CD4-positive, alpha-beta T cell (primary cell): ENCODE results near the gene HIGD1A. TPM values are rescaled to one million over a fixed set of nuclear protein-coding genes. Genes with fewer than 3 reads are reported as not detected.
"Not testable (repeated sequence)": the region's sequence is repeated elsewhere in the genome, so short reads cannot be mapped to it uniquely, and the experiment has no call there.

ENCODE experiments used
- ATAC-seq: fragments of 200-7000 bp; cut with Tn5 transposase; one replicate; pipeline ENCODE4 v1.10.0; 2022; ENCODE audit warnings: mild to moderate bottlenecking; ENCODE audit not compliant: poor library complexity
- CTCF ChIA-PET: fragments of 350-600 bp; sonication (Branson Sonifier 250); formaldehyde crosslinking; loops from one replicate; lab custom pipeline; 2021; ENCODE audit warnings: antibody characterized with exemption, inconsistent platforms; lab: Charles Lee
- POLR2A ChIA-PET: fragments of 350-600 bp; sonication (Branson Sonifier 250); formaldehyde crosslinking; loops from one replicate; lab custom pipeline; 2021; ENCODE audit warnings: antibody characterized with exemption, inconsistent platforms; lab: Charles Lee
- DNase-seq, 14 experiments: peaks; one replicate each; pipeline ENCODE4 v3.0.0-alpha.2; 2013 to 2020; ENCODE audit warnings: mixed read lengths in 2 of 14
- H3K27ac ChIP-seq, 2 donors: one replicate each; pipeline versions ENCODE4 v1.5.1 to v1.7.0; 2013; ENCODE audit warnings: low read length in 2 of 2, low read depth in 1 of 2, mild to moderate bottlenecking in 1 of 2
- H3K27me3 ChIP-seq, 2 experiments: 1 replicate in 1 of 2; 2 replicates in 1 of 2; pipeline versions ENCODE4 v1.6.1 to v1.7.0; 2013; ENCODE audit warnings: low read length in 2 of 2, control low read depth in 1 of 2, mild to moderate bottlenecking in 1 of 2, moderate library complexity in 1 of 2; ENCODE audit not compliant: insufficient read depth in 2 of 2, control insufficient read depth in 1 of 2
- H3K36me3 ChIP-seq: one replicate; pipeline ENCODE4 v1.6.1; 2013; ENCODE audit warnings: low read length, control low read depth; ENCODE audit not compliant: insufficient read depth
- H3K4me1 ChIP-seq: one replicate; pipeline ENCODE4 v1.6.1; 2013; ENCODE audit warnings: low read length, control low read depth; ENCODE audit not compliant: insufficient read depth
- H3K4me3 ChIP-seq: one replicate; pipeline ENCODE4 v1.5.1; 2013; ENCODE audit warnings: mild to moderate bottlenecking, low read length, moderate library complexity
- H3K9me3 ChIP-seq, 2 experiments: 1 replicate in 1 of 2; 2 replicates in 1 of 2; pipeline versions ENCODE4 v1.6.1 to v1.7.0; 2013; ENCODE audit warnings: low read length in 2 of 2, mild to moderate bottlenecking in 2 of 2, control low read depth in 1 of 2, moderate library complexity in 1 of 2; ENCODE audit not compliant: control insufficient read depth in 1 of 2, insufficient read depth in 1 of 2
- H3K27ac Mint-ChIP-seq: one replicate; pipeline ENCODE4 v1.8.0; 2020; ENCODE audit warnings: mixed read lengths
- H3K27me3 Mint-ChIP-seq: one replicate; pipeline ENCODE4 v1.8.0; 2021; ENCODE audit warnings: mixed read lengths
- H3K36me3 Mint-ChIP-seq: one replicate; pipeline ENCODE4 v1.8.0; 2021; ENCODE audit warnings: low read depth, mixed read lengths
- H3K4me1 Mint-ChIP-seq: one replicate; pipeline ENCODE4 v1.8.0; 2021; ENCODE audit warnings: low read depth, mixed read lengths
- H3K4me3 Mint-ChIP-seq: one replicate; pipeline ENCODE4 v1.8.0; 2020; ENCODE audit warnings: mild to moderate bottlenecking, mixed read lengths
- H3K9me3 Mint-ChIP-seq: one replicate; pipeline ENCODE4 v1.8.0; 2020; ENCODE audit warnings: mixed read lengths
- intact Hi-C, 2 experiments: fragments of 100-400 bp; cut with DNase I in 1 of 2; cut with micrococcal nuclease in 1 of 2; formaldehyde crosslinking; loops; one replicate each; pipeline versions ENCODE4 v1.15.1 to v1.9.0; 2023 to 2025; cut with DNase I, micrococcal nuclease
- total RNA-seq, 174 experiments: library from RNA in 2 of 174; stranded (reverse) in 2 of 174; gene quantifications; one replicate each; pipeline ENCODE4 v1.2.3 and lab custom pipeline; 2021 to 2026
- TF ChIP-seq, protein P1 (sequence below): fragments of 200-600 bp; IDR thresholded peaks from one replicate; pipeline ENCODE4 v1.8.0; 2022; ENCODE audit warnings: antibody characterized with exemption, mild to moderate bottlenecking

Gene HIGD1A
- total RNA-seq, 2 experiments from 2014 or later: 9.3 to 11.3 TPM

DNA sequence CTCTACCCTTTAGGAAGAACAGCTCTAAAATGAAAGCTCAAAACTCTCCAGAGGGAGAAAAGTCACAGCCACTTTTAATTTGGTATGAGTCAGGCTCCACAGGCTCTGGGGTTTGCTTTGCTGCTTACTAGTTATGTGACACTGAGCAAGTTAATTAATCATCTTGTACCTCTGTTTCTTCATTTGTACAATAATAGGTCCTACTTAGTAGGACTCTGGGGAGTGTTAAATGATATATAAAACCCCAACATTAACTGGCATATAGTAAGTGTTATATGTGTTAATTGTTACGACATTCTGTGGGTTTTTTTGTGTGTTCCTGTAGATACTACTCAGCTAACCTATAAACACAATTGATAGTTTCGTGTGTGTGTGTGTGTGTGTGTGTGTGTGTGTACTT lies 11.5 kb upstream of the HIGD1A start:
- no peaks in the 10 kb centered on the region for H3K4me1 Mint-ChIP-seq
- H3K36me3 Mint-ChIP-seq: no peaks in the 10 kb centered on the region
- ATAC-seq (no peak), DNase-seq (no peak)
- Histone ChIP-seq H3K4me1 (no peaks in the 10 kb centered on the region), H3K36me3 (no peaks in the 10 kb centered on the region), H3K9me3 (no peaks in the 10 kb centered on the region), H3K27ac (no peak overlapping the region), H3K4me3 (no peak overlapping the region), H3K27me3 (no peaks in the 10 kb centered on the region)
- ChIA-PET CTCF (interaction anchor here (1.1 to 1.6 kb wide), 3 partner anchors 11 to 66 kb away, joined by 3 to 4 read pairs (median 4); partner anchors contain the start of gene HIGD1A), POLR2A (no interaction called here)
- no peaks in the 10 kb centered on the region for H3K9me3 Mint-ChIP-seq
- H3K4me3 Mint-ChIP-seq: no peak overlapping the region
- TF ChIP-seq, protein P1, sequence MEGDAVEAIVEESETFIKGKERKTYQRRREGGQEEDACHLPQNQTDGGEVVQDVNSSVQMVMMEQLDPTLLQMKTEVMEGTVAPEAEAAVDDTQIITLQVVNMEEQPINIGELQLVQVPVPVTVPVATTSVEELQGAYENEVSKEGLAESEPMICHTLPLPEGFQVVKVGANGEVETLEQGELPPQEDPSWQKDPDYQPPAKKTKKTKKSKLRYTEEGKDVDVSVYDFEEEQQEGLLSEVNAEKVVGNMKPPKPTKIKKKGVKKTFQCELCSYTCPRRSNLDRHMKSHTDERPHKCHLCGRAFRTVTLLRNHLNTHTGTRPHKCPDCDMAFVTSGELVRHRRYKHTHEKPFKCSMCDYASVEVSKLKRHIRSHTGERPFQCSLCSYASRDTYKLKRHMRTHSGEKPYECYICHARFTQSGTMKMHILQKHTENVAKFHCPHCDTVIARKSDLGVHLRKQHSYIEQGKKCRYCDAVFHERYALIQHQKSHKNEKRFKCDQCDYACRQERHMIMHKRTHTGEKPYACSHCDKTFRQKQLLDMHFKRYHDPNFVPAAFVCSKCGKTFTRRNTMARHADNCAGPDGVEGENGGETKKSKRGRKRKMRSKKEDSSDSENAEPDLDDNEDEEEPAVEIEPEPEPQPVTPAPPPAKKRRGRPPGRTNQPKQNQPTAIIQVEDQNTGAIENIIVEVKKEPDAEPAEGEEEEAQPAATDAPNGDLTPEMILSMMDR: no peak
- no peak overlapping the region for H3K27ac Mint-ChIP-seq
- no peaks in the 10 kb centered on the region for H3K27me3 Mint-ChIP-seq
- intact Hi-C loops: no loop called here

DNA sequence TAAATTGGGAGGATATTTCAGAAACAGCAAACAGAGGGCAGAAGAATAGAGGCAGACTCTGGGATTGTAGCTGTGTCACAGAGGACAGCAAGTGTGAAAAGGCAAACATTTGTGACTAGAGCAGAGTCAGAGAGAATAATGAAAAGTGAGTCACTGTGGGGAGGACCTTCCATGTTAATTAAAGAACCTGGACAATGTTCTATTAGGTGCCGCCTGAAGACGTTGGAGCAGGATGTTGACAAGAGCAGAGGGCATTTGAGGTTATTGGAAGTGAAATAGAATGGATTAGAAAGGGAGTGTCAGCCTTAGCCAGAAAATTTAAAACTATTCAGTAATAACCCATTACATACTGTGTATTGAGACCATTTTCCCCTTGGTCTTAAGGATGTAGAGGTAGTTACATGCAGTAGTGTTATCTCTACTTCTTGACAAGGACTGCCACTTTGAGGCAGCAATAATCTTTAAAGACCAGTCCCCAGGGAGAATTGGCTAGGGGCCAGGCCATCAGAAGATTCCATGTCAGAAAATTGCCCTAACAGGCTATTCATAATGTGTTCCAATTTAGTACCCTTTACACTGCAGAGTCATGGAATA lies 10.7 kb upstream of the HIGD1A start:
- Histone ChIP-seq H3K9me3 (no peaks in the 10 kb centered on the region), H3K4me3 (no peak overlapping the region), H3K27me3 (no peaks in the 10 kb centered on the region), H3K4me1 (no peaks in the 10 kb centered on the region), H3K36me3 (no peaks in the 10 kb centered on the region), H3K27ac (no peak overlapping the region)
- ATAC-seq (no peak), DNase-seq (no peak)
- intact Hi-C loops: no loop called here
- no peaks in the 10 kb centered on the region for H3K9me3 Mint-ChIP-seq
- TF ChIP-seq, protein P1: no peak
- no peak overlapping the region for H3K4me3 Mint-ChIP-seq
- POLR2A ChIA-PET: no interaction called here
- no peak overlapping the region for H3K27ac Mint-ChIP-seq
- no peaks in the 10 kb centered on the region for H3K36me3 Mint-ChIP-seq
- no peaks in the 10 kb centered on the region for H3K4me1 Mint-ChIP-seq
- CTCF ChIA-PET: interaction anchor here (1.1 to 1.6 kb wide), 3 partner anchors 10 to 66 kb away, joined by 3 to 4 read pairs (median 4); partner anchors contain the start of gene HIGD1A
- H3K27me3 Mint-ChIP-seq: no peaks in the 10 kb centered on the region

DNA sequence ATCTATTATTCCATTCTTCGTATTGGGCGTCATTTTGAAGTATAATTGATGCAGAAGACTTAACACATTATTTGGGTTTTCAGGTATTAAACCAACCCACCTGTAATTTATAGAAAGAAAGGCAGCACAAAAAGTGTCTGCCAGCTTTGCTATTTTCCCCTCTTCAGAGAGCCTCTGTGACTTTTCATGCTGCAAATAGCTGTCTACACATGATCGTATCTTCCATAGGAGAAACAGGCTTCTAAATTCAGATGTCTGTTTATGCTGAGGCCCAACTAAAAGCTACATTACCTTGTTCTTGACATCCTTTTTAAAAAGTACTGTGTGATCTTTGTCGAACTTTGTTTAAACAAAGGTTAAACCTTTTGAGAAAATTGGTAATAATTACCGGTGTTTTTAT lies 10.0 kb upstream of the HIGD1A start:
- Histone ChIP-seq H3K4me3 (no peak overlapping the region), H3K4me1 (no peaks in the 10 kb centered on the region), H3K27me3 (no peaks in the 10 kb centered on the region), H3K27ac (no peak overlapping the region), H3K36me3 (no peaks in the 10 kb centered on the region), H3K9me3 (no peaks in the 10 kb centered on the region)
- no peak overlapping the region for H3K4me3 Mint-ChIP-seq
- no peaks in the 10 kb centered on the region for H3K36me3 Mint-ChIP-seq
- POLR2A ChIA-PET: no interaction called here
- no peaks in the 10 kb centered on the region for H3K4me1 Mint-ChIP-seq
- no peaks in the 10 kb centered on the region for H3K9me3 Mint-ChIP-seq
- DNase-seq (no peak), ATAC-seq (no peak)
- intact Hi-C loops: no loop called here
- H3K27ac Mint-ChIP-seq: no peak overlapping the region
- TF ChIP-seq, protein P1: no peak
- no peaks in the 10 kb centered on the region for H3K27me3 Mint-ChIP-seq
- CTCF ChIA-PET: no interaction called here

DNA sequence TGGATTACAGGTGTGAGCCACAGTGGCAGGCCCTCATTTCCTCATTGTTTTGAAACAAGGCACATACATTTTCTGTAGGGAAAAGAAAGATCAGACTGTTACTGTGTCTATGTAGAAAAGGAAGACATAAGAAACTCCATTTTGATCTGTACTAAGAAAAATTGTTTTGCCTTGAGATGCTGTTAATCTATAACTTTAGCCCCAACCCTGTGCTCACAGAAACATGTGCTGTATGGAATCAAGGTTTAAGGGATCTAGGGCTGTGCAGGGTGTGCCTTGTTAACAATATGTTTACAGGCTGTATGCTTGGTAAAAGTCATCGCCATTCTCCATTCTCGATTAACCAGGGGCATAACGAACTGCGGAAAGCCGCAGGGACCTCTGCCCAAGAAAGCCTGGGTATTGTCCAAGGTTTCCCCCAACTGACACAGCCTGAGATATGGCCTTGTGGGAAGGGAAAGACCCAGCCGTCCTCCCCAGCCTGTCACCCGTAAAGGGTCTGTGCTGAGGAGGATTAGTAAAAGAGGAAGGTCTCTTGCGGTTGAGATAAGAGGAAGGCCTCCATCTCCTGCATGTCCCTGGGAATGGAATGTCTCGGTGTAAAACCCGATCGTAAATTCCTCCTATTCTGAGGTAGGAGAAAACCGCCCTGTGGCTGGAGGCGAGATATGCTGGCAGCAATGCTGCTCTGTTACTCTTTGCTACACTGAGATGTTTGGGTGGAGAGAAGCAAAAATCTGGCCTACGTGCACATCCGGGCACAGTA lies 7.0 kb upstream of the HIGD1A start:
- DNase-seq, H3K9me3 ChIP-seq, H3K4me3 ChIP-seq, H3K9me3 Mint-ChIP-seq, H3K27me3 Mint-ChIP-seq, H3K4me3 Mint-ChIP-seq, CTCF ChIA-PET, H3K27me3 ChIP-seq, H3K4me1 ChIP-seq, H3K27ac ChIP-seq, ATAC-seq, H3K36me3 Mint-ChIP-seq, H3K4me1 Mint-ChIP-seq, H3K27ac Mint-ChIP-seq, POLR2A ChIA-PET, intact Hi-C loops, H3K36me3 ChIP-seq: not testable (repeated sequence)

DNA sequence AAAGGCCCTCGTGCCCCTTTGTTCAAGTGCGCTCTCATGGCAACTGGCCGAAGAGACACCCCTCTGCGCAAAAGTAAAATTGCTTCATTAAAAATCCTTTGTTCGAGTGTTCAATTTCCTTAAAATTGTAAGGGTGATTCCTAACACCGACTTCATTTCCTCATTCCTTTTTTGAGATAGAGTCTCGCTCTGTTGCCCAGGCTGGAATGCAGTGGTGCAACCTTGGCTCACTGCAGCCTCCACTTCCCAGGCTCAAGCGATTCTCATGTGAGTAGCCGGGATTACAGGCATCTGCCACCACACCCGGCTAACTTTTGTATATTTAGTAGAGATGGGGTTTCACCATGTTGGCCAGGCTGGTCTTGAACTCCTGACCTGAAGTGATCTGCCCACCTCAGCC lies 6.4 kb upstream of the HIGD1A start:
- ATAC-seq, intact Hi-C loops, H3K27ac ChIP-seq, POLR2A ChIA-PET, CTCF ChIA-PET, DNase-seq, H3K27me3 ChIP-seq, H3K4me1 ChIP-seq, H3K36me3 ChIP-seq, H3K27ac Mint-ChIP-seq, H3K4me3 ChIP-seq, H3K4me3 Mint-ChIP-seq, H3K9me3 ChIP-seq, H3K4me1 Mint-ChIP-seq, H3K9me3 Mint-ChIP-seq, H3K36me3 Mint-ChIP-seq: not testable (repeated sequence)
- peaks cover 10% of the 10 kb centered on the region for H3K27me3 Mint-ChIP-seq
